OCI-LY3 (cell line): Measurements from ENCODE around the gene RAP1GAP2.

Experiments used
- EZH2phosphoT487 ChIP-seq: fragments of 200-600 bp; shearing (Covaris generic); IDR thresholded peaks from 2 replicates; pipeline ENCODE4 v1.6.1; 2018; ENCODE audit warnings: antibody characterized with exemption, mixed run types, low read depth
- TF ChIP-seq, protein P1 (sequence below): fragments of 200-600, 300-600 bp; sonication (generic); IDR thresholded peaks from 2 replicates; pipeline ENCODE4 v1.5.1; 2014; ENCODE audit warnings: antibody characterized with exemption, low read length, low read depth

DNA sequence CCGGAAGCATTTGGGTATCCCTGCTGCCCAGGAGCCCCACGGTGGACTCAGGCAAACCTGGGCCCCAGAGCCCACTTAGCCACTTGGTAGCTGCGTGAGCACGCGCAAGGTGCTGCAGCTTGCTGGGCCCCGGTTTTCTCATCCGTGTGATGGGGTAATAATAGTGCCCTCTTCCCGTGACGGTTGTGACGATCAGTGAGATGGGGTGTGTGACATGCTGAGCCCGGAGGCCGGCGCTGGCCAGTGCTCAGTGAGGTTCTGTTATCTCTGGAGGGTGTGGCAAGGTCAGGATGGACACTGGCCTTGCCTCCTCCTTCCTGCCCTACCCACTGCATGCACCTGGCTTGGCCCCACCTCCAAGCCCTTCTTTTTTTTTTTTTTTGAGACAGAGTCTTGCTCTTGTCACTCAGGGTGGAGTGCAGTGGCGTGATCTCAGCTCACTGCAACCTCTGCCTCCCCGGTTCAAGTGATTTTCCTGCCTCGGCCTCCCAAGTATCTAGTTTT, 82.6 kb downstream of the RAP1GAP2 start:
- TF ChIP-seq, protein P1, sequence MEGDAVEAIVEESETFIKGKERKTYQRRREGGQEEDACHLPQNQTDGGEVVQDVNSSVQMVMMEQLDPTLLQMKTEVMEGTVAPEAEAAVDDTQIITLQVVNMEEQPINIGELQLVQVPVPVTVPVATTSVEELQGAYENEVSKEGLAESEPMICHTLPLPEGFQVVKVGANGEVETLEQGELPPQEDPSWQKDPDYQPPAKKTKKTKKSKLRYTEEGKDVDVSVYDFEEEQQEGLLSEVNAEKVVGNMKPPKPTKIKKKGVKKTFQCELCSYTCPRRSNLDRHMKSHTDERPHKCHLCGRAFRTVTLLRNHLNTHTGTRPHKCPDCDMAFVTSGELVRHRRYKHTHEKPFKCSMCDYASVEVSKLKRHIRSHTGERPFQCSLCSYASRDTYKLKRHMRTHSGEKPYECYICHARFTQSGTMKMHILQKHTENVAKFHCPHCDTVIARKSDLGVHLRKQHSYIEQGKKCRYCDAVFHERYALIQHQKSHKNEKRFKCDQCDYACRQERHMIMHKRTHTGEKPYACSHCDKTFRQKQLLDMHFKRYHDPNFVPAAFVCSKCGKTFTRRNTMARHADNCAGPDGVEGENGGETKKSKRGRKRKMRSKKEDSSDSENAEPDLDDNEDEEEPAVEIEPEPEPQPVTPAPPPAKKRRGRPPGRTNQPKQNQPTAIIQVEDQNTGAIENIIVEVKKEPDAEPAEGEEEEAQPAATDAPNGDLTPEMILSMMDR: no peak
- TF ChIP-seq EZH2phosphoT487: no peak
